ENCODE results near the gene APOBEC3G.

- TF ChIP-seq CTCF (conservative IDR thresholded peaks at IDR 0.05; ENCODE audit: low read depth in 2 of 2) (no peak), ZNF114 (CRISPR knock-in tag; IDR thresholded peaks at IDR 0.05) (no peak), ETS1 (IDR thresholded peaks at IDR 0.05) (no peak), POLR2AphosphoS5 (IDR thresholded peaks at IDR 0.05; ENCODE audit: low read depth) (no peak), EZH2 (IDR thresholded peaks at IDR 0.05; ENCODE audit: low read depth, unreplicated experiment) (no peak), CREB1 (CRISPR knock-in tag; IDR thresholded peaks at IDR 0.05; ENCODE audit: low read depth) (no peak)
These were observed 21.5 kb downstream of the APOBEC3G start for GRCh38 chr22:39098576-39098975.
